Measurements from ENCODE around the gene TTN. TPM values are rescaled to one million over a fixed set of nuclear protein-coding genes. Genes with fewer than 3 reads are reported as not detected.
A peak's percentile ranks its signal among the peaks of the same experiment; 100 is the strongest.

The TTN gene
- total RNA-seq, 1 donor from 2014 or later, result under 0.01 TPM

DNA sequence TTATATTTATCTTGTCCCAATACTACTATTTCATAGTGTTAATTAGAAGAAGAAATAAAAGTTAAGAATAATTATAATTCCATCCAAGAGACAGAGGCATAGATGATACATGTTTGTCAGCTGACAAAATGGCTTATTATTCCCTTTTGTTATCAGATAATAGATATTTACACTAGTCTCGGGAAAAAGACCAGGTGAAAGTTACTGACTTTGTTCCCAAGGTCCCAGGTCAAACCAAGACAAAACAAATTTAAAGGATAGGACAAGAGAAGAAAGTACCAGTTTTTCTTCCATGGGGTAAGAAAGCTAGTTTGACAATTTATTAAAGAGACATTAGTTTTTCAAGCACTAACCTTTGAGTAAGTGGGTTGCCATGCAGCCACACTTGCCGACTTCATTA is 73.2 kb downstream of the TTN start:
- DNase-seq (ENCODE audit: low read depth) (no peak), FAIRE-seq (no peak)
- Histone ChIP-seq H3K36me3 (ENCODE audit: control insufficient read depth, insufficient read depth, low read length) (no peaks in the 10 kb centered on the region), H3K4me3 (ENCODE audit: low read depth, low read length) (no peak overlapping the region), H3K27me3 (ENCODE audit: control insufficient read depth, insufficient read depth, low read length) (no peaks in the 10 kb centered on the region)
- TF ChIP-seq, protein P1, sequence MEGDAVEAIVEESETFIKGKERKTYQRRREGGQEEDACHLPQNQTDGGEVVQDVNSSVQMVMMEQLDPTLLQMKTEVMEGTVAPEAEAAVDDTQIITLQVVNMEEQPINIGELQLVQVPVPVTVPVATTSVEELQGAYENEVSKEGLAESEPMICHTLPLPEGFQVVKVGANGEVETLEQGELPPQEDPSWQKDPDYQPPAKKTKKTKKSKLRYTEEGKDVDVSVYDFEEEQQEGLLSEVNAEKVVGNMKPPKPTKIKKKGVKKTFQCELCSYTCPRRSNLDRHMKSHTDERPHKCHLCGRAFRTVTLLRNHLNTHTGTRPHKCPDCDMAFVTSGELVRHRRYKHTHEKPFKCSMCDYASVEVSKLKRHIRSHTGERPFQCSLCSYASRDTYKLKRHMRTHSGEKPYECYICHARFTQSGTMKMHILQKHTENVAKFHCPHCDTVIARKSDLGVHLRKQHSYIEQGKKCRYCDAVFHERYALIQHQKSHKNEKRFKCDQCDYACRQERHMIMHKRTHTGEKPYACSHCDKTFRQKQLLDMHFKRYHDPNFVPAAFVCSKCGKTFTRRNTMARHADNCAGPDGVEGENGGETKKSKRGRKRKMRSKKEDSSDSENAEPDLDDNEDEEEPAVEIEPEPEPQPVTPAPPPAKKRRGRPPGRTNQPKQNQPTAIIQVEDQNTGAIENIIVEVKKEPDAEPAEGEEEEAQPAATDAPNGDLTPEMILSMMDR (IDR thresholded peaks at IDR 0.05; ENCODE audit: insufficient read depth, low read length, severe bottlenecking), result no peak

- Histone ChIP-seq H3K4me3 (ENCODE audit: low read depth, low read length) (no peak overlapping the region), H3K27me3 (ENCODE audit: control insufficient read depth, insufficient read depth, low read length) (no peaks in the 10 kb centered on the region), H3K36me3 (ENCODE audit: control insufficient read depth, insufficient read depth, low read length) (no peaks in the 10 kb centered on the region)
- DNase-seq (ENCODE audit: low read depth) (no peak), FAIRE-seq (no peak)
- TF ChIP-seq, protein P1 (IDR thresholded peaks at IDR 0.05; ENCODE audit: insufficient read depth, low read length, severe bottlenecking), result no peak
Measured at GRCh38 chr2:178732913-178733312, 74.3 kb downstream of the TTN start.

DNA sequence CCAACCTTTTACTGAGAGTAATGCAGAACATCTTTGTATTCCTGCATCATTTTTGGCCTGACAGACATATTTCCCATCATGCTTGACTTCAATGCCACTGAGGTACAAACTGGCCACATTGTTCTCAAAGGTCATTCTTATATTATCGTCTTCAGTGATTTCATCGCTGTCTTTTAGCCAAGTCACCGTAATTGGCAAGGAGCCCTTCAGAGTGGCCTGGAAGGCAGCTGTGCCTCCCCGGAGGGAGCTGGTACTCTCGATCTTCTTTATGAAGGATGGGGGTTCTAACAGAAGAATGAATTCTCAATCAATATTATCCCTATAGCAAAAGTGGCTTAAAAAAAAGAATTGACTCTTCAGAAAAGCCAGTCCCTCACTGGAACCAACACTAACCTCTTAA is 75.9 kb downstream of the TTN start:
- DNase-seq (ENCODE audit: low read depth) (no peak), FAIRE-seq (no peak)
- TF ChIP-seq, protein P1 (IDR thresholded peaks at IDR 0.05; ENCODE audit: insufficient read depth, low read length, severe bottlenecking), result no peak
- no peak overlapping the region for H3K4me3 ChIP-seq (ENCODE audit: low read depth, low read length)
- no peaks in the 10 kb centered on the region for H3K36me3 ChIP-seq (ENCODE audit: control insufficient read depth, insufficient read depth, low read length)
- H3K27me3 ChIP-seq (ENCODE audit: control insufficient read depth, insufficient read depth, low read length), result no peaks in the 10 kb centered on the region

DNA sequence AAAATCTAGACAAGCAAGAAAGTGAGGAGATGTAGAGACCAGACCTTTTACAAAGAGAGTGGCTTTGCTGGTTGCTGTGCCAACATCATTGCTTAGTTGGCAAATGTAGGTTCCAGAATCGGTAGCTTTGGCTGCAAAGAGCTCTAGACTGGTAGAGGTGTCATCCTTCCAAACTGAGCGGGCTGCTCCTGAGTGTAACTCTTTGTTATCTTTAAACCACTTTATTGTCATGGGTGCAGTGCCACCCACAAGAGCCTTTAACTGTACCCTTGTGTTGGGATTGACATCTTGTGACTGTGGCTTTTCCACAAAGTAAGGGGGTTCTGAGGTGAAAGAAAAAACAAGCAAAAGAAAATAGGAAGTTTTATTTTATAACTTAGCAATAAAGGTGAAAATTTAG is 77.2 kb downstream of the TTN start:
- DNase-seq (ENCODE audit: low read depth), result no peak
- TF ChIP-seq, protein P1 (IDR thresholded peaks at IDR 0.05; ENCODE audit: insufficient read depth, low read length, severe bottlenecking), result no peak
- no peak for FAIRE-seq
- H3K27me3 ChIP-seq (ENCODE audit: control insufficient read depth, insufficient read depth, low read length), result no peaks in the 10 kb centered on the region
- no peaks in the 10 kb centered on the region for H3K36me3 ChIP-seq (ENCODE audit: control insufficient read depth, insufficient read depth, low read length)
- no peak overlapping the region for H3K4me3 ChIP-seq (ENCODE audit: low read depth, low read length)

- no peak for DNase-seq (ENCODE audit: low read depth)
- no peaks in the 10 kb centered on the region for H3K27me3 ChIP-seq (ENCODE audit: control insufficient read depth, insufficient read depth, low read length)
- FAIRE-seq, result peak; percentile 36
- H3K36me3 ChIP-seq (ENCODE audit: control insufficient read depth, insufficient read depth, low read length), result no peaks in the 10 kb centered on the region
- no peak overlapping the region for H3K4me3 ChIP-seq (ENCODE audit: low read depth, low read length)
- TF ChIP-seq, protein P1 (IDR thresholded peaks at IDR 0.05; ENCODE audit: insufficient read depth, low read length, severe bottlenecking), result no peak
Measured at GRCh38 chr2:178723786-178724346, 83.4 kb downstream of the TTN start.

GRCh38 chr2:178722296-178722695 is 84.9 kb downstream of the TTN start:
- DNase-seq (ENCODE audit: low read depth) (no peak), FAIRE-seq (no peak)
- H3K27me3 ChIP-seq (ENCODE audit: control insufficient read depth, insufficient read depth, low read length), result no peaks in the 10 kb centered on the region
- H3K4me3 ChIP-seq (ENCODE audit: low read depth, low read length), result no peak overlapping the region
- no peaks in the 10 kb centered on the region for H3K36me3 ChIP-seq (ENCODE audit: control insufficient read depth, insufficient read depth, low read length)
- TF ChIP-seq, protein P1 (IDR thresholded peaks at IDR 0.05; ENCODE audit: insufficient read depth, low read length, severe bottlenecking), result no peak
